ENCODE results near the gene AREG.

GRCh38 chr4:74480267-74480666, 35.3 kb downstream of the AREG start:
- TF ChIP-seq, protein P1, sequence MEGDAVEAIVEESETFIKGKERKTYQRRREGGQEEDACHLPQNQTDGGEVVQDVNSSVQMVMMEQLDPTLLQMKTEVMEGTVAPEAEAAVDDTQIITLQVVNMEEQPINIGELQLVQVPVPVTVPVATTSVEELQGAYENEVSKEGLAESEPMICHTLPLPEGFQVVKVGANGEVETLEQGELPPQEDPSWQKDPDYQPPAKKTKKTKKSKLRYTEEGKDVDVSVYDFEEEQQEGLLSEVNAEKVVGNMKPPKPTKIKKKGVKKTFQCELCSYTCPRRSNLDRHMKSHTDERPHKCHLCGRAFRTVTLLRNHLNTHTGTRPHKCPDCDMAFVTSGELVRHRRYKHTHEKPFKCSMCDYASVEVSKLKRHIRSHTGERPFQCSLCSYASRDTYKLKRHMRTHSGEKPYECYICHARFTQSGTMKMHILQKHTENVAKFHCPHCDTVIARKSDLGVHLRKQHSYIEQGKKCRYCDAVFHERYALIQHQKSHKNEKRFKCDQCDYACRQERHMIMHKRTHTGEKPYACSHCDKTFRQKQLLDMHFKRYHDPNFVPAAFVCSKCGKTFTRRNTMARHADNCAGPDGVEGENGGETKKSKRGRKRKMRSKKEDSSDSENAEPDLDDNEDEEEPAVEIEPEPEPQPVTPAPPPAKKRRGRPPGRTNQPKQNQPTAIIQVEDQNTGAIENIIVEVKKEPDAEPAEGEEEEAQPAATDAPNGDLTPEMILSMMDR (IDR thresholded peaks at IDR 0.05) = no peak
- no peak for TF ChIP-seq POLR2A (IDR thresholded peaks at IDR 0.05)
